MCF 10A (cell line): ENCODE results near the gene INO80B. TPM values are rescaled to one million over a fixed set of nuclear protein-coding genes. Genes with fewer than 3 reads are reported as not detected.
A peak's percentile ranks its signal among the peaks of the same experiment; 100 is the strongest.
"Not testable (repeated sequence)": the region's sequence is repeated elsewhere in the genome, so short reads cannot be mapped to it uniquely, and the experiment has no call there.

Experiments used
- BruUV-seq: library from RNA; stranded (reverse); fragments of 400-500 nt; replicated peaks from 2 replicates; lab custom pipeline; 2021; lab: Mats Ljungman, UMichigan
- CTCF ChIA-PET: fragments of 300-600 bp; sonication (Branson Sonifier 250); formaldehyde crosslinking; extraction: SDS; loops from one replicate; lab custom pipeline; 2021; ENCODE audit warnings: antibody characterized with exemption, inconsistent platforms; lab: Yijun Ruan, JAX
- POLR2A ChIA-PET: fragments of 300-600, 350-650 bp; sonication (Branson Sonifier 250); formaldehyde crosslinking; extraction: SDS; loops from one replicate; lab custom pipeline; 2020; ENCODE audit warnings: antibody characterized with exemption, inconsistent platforms; lab: Yijun Ruan, JAX
- DNase-seq: peaks from one replicate; pipeline ENCODE4 v3.0.0-alpha.2; 2018; ENCODE audit not compliant: unreplicated experiment
- H3K27ac Mint-ChIP-seq: one replicate; pipeline ENCODE4 v1.8.0; 2022; ENCODE audit warnings: mild to moderate bottlenecking, low read depth, mixed read lengths; ENCODE audit not compliant: unreplicated experiment
- H3K27me3 Mint-ChIP-seq: one replicate; pipeline ENCODE4 v1.8.0; 2022; ENCODE audit warnings: mixed read lengths; ENCODE audit not compliant: insufficient read depth, unreplicated experiment
- H3K36me3 Mint-ChIP-seq: one replicate; pipeline ENCODE4 v1.8.0; 2022; ENCODE audit warnings: mild to moderate bottlenecking, moderate library complexity, mixed read lengths; ENCODE audit not compliant: insufficient read depth, unreplicated experiment
- H3K4me1 Mint-ChIP-seq: one replicate; pipeline ENCODE4 v1.8.0; 2022; ENCODE audit warnings: mixed read lengths; ENCODE audit not compliant: insufficient read depth, unreplicated experiment
- H3K4me3 Mint-ChIP-seq: one replicate; pipeline ENCODE4 v1.8.0; 2022; ENCODE audit warnings: mild to moderate bottlenecking, moderate library complexity, mixed read lengths; ENCODE audit not compliant: unreplicated experiment
- H3K9me3 Mint-ChIP-seq: one replicate; pipeline ENCODE4 v1.8.0; 2022; ENCODE audit warnings: mixed read lengths; ENCODE audit not compliant: unreplicated experiment
- CTCF ChIP-seq: fragments of 200-600 bp; IDR thresholded peaks from one replicate; pipeline ENCODE4 v1.8.0; 2022; ENCODE audit warnings: antibody characterized with exemption, mild to moderate bottlenecking; ENCODE audit not compliant: unreplicated experiment
- intact Hi-C: fragments of 100-400 bp; cut with micrococcal nuclease; formaldehyde crosslinking; loops from 2 replicates; pipeline ENCODE4 v1.14.1; 2022
- total RNA-seq: library from RNA; stranded (reverse); gene quantifications from 2 replicates; pipeline ENCODE4 v1.2.3, GENCODE V29; 2022

Gene INO80B
- total RNA-seq, 1 experiment from 2014 or later, result 36.0 TPM

- TF ChIP-seq CTCF, result no peak
- ChIA-PET CTCF (interaction anchor here (1.0 kb wide), 1 partner anchor 50 kb away, joined by 4 read pairs; no protein-coding TSS in a partner anchor), POLR2A (interaction anchor here (0.6 to 4.8 kb wide), 24 partner anchors 11 to 291 kb away, joined by 3 to 132 read pairs (median 5); partner anchors contain the start of genes AUP1, C2orf81, CCDC142 and HTRA2)
- DNase-seq, result peak; percentile 82
- TSS peak; percentile 26 for BruUV-seq
- peaks cover 15% of the 10 kb centered on the region for H3K4me1 Mint-ChIP-seq
- no peaks in the 10 kb centered on the region for H3K27me3 Mint-ChIP-seq
- H3K36me3 Mint-ChIP-seq, result peaks cover 11% of the 10 kb centered on the region
- H3K27ac Mint-ChIP-seq, result peak within 1 kb of the TSS; percentile 80
- intact Hi-C loops, result loop anchor here (2.0 kb wide), 1 partner anchor 13 kb away; the partner anchor contains the start of gene INO80B
- peak within 1 kb of the TSS; percentile 78 for H3K4me3 Mint-ChIP-seq
- H3K9me3 Mint-ChIP-seq, result no peaks in the 10 kb centered on the region
These were observed 13.0 kb upstream of the INO80B start, which contains the start of gene RTKN for GRCh38 chr2:74441690-74442482. TSS of gene RTKN (minus strand) at chr2:74441937. CDS start at chr2:74441816, 121 bp downstream.

- CTCF ChIA-PET, result interaction anchor here (0.7 to 1.0 kb wide), 3 partner anchors 20 to 1148 kb away, joined by 3 to 4 read pairs (median 3); no protein-coding TSS in a partner anchor
- intact Hi-C loops, BruUV-seq, DNase-seq, H3K27me3 Mint-ChIP-seq, H3K9me3 Mint-ChIP-seq, H3K36me3 Mint-ChIP-seq: not testable (repeated sequence)
- Mint-ChIP-seq H3K27ac (peak overlapping the region; percentile 80), H3K4me3 (peak overlapping the region; percentile 78), H3K4me1 (peaks cover 15% of the 10 kb centered on the region)
- POLR2A ChIA-PET, result interaction anchor here (0.6 to 4.2 kb wide), 16 partner anchors 11 to 292 kb away, joined by 3 to 19 read pairs (median 5); partner anchors contain the start of genes AUP1, C2orf81, CCDC142 and HTRA2
These were observed 12.2 kb upstream of the INO80B start for GRCh38 chr2:74442483-74443297.

- Mint-ChIP-seq H3K36me3 (peaks cover 6% of the 10 kb centered on the region), H3K9me3 (no peaks in the 10 kb centered on the region), H3K27ac (no peak overlapping the region), H3K4me1 (no peaks in the 10 kb centered on the region), H3K4me3 (no peak overlapping the region), H3K27me3 (no peaks in the 10 kb centered on the region)
- intact Hi-C loops, result no loop called here
- no peak for TF ChIP-seq CTCF
- POLR2A ChIA-PET, result interaction anchor here (2.2 to 3.0 kb wide), 2 partner anchors 10 to 14 kb away, joined by 11 to 16 read pairs; partner anchors contain the start of genes INO80B and WBP1
- no peak for DNase-seq
- no TSS peak for BruUV-seq
- CTCF ChIA-PET, result interaction anchor here (0.6 to 1.2 kb wide), 4 partner anchors 38 to 621 kb away, joined by 3 to 5 read pairs (median 3); partner anchors contain the start of genes CCDC142 and TTC31
These were observed 10.2 kb upstream of the INO80B start for GRCh38 chr2:74444498-74445318.
